Activated naive CD4-positive, alpha-beta T cell treated with anti-CD3 and anti-CD28 coated beads, Interleukin-2, amount 10 ng/mL, durations not matched to agents 5 hours and 36 hours (primary cell): Measurements from ENCODE around the gene ZDHHC24. TPM values are rescaled to one million over a fixed set of nuclear protein-coding genes. Genes with fewer than 3 reads are reported as not detected.

Source experiments
- total RNA-seq, 2 experiments: library from RNA; stranded (reverse); gene quantifications; one replicate each; pipeline ENCODE4 v1.2.3, GENCODE V29; 2021

Gene ZDHHC24, protein sequence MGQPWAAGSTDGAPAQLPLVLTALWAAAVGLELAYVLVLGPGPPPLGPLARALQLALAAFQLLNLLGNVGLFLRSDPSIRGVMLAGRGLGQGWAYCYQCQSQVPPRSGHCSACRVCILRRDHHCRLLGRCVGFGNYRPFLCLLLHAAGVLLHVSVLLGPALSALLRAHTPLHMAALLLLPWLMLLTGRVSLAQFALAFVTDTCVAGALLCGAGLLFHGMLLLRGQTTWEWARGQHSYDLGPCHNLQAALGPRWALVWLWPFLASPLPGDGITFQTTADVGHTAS
- 10 to 100 TPM; 17.0 to 18.0 TPM for total RNA-seq

DNA sequence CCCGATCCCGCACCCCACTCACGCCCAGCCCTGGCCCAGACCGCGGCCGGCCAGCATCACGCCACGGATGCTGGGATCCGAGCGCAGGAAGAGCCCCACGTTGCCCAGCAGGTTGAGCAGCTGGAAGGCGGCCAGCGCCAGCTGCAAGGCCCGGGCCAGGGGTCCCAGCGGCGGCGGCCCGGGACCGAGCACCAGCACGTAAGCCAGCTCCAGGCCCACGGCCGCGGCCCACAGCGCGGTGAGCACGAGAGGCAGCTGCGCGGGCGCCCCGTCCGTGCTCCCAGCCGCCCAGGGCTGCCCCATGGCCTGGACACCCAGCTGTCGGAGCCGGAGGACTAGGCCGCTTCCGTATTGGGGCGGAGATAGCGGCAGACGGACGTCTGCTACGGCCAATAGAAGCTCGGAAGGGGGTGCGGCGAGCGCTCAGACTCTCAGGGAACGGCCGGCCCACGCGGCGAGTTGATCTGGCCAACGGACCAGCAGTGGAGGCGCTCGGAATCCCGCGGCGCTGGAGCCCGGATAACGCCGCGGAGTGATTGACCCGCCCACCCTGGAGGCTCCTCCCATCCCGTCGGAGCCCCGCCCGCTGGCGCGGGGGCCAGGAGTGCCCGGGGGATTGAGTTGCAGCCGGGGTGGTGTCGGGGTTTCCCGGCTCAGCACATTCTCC is at the start of gene ZDHHC24:
ZDHHC24 (minus strand) TSS at position 348 of the 667 bp plus-strand sequence; CDS start at position 303, 45 bp downstream.

DNA sequence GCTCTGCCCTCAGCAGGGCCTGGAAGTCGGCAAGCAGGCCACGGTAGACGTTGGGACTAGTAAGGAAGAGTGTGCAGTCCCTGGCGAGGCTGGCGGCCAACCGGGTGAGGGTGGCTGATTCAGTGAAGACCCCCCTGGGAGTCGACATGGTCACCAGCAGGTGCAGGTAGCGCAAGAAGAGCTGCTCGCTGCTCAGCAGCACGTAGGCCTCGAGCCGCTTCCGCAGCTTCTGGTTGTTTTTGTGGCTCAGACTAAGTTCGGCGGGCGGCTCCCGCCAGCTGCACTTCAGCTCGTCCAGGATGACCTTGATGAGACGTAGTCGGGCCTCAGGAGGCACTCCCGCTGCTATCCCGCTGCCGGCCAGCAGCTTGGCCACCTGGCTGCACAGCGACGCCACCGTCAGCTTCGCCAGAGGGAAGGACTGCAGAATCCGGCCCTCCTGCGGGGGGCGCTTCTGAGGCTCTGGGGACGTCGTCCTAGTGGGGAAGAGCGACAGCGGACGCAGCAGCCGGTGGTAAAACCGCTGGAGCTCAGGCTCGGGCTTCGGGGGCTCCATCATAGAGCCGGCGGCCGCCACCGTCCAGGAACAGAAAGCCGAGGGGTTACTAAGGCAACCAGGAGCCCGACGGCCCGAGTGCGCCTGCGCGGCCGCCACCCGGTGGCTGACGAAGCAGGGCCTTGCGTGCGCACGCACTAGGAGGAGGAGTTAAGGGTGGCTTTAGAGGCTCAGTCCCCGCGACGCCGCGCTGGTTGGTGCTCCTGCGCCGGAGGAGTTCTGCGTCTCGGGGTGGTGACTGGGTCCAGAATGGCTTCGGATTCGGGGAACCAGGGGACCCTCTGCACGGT is 46.8 kb upstream of the ZDHHC24 start, which contains the start of the genes CCDC87 and CCS:
CCDC87 (minus strand) TSS at position 607 of the 846 bp plus-strand sequence; CDS start at position 559, 48 bp downstream.
CCS (plus strand) TSS at position 729 of the 846 bp plus-strand sequence; CDS start at position 806, 77 bp downstream.

GRCh38 chr11:66568124-66568916 is 22.5 kb upstream of the ZDHHC24 start, which contains the start of gene CTSF:
Gene CTSF (minus strand): TSS chr11:66568606. CDS start chr11:66568486, 120 bp downstream.

DNA sequence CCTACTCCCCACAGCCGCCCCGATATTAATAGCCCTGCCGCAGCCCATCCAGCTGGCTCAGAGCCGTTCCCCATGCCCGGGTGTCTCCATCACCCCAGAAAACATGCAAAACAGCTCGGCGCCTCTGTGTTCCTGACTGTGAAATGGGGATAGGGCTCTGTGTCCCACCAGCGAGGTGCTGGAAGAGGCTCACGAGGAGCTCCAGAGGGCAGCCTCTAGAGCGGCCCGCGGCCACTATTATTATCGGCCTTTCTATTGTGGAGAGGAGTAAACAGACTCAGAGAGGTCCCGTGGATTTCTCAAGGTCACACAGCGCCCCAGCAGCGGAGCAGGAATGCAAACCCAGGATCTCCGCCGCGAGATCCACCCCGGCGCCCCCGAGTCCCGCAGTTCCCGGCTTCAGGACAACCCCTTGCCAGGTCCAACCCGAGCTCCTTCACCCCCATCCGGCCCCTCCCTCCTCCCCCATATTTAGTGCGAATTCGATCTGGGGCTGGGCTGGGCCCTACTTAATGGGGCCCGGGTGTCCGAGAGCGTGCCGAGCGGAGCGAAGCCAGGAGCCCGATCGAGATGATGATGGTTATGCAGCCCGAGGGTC is 619 bp upstream of the ZDHHC24 start, which contains the start of gene ACTN3:
ACTN3 (plus strand) TSS at position 536 of the 598 bp plus-strand sequence; CDS start at position 571, 35 bp downstream.

DNA sequence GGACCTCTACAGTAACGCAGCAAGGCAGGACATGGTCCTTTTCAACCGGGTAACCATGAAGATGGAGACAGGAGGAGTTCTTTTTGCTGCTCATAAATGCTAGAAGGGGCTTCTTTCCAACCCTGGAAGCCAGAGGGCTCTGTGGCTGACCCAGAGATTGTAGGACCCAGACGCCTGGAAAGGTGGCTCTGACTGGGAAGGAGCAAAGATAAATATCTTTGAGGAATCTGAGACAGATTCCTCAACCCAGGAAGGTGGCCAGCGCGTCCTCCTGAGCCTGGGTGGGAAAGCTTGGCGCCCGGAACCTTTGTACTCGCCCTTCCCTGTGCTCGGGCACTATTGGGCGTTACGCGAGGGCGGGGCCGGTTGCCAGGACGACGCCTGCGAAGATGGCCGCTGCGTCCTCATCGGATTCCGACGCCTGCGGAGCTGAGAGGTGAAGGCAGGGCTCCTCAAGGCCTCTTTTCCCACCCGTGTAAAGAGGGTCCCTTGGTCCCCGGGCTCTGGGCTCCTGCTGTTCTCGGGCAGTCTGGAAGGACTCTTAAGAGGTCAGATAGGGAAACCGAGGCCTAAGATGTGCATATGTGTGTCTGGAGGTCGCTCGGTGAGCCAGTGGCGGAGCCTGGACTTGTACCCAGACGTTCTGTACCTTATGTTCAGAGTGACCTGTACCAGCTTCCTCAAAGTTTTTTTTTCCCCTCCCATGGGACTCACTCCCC is 35.4 kb downstream of the ZDHHC24 start, which contains the start of gene BBS1:
BBS1 (plus strand) TSS at position 365 of the 719 bp plus-strand sequence; CDS start at position 390, 25 bp downstream.

DNA sequence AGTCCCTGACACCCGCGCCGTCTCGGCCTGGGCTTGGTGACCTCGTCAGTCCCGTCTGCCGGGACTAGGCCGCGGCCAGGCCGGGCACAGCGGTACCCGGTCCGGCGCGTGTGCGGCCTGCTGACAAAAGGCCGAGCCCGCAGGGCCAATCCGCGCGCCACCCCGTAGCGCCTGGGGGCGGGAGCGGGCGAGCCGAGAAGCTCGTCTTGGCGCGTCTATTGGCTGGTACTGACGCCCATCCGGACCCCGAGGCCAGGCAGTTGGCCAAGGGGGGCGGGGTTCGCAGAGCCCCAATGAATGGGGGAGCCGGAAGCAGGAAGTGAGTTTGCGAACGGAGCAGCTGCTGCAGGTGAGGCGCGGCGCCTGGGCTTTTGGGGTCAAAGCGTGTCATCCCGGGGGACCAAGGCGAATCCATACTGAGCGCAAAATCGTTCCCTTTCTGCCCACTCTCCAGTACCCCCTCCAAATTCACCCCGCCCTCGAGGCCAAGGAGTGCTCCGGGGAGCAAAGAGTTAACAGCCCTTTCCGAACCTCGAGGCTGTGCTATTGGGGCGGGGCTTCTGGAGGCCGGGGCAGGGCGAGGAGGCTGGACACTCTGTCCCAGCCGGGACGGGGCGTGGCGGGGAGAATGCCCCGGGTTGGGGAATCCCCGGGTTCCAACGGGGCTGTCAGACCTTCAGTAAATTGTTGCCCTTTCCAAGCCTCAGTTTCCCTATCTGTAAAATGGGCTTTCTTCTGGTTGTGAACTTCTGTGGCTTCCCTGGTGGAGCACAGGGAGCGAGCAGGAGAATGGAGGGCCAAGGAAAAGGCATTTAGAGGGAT is 65.5 kb downstream of the ZDHHC24 start, which contains the start of gene DPP3:
DPP3 (plus strand) TSS at position 318 of the 822 bp plus-strand sequence. CDS start 1,767 bp downstream, outside the sequence.

Other genes with a start within 250 kb of the ZDHHC24 start
- gene CD248, start 229.0 kb downstream of the ZDHHC24 start, total RNA-seq: 1 to 10 TPM; 9.0 to 9.1 TPM
- 1 to 10 TPM; 3.6 to 4.3 TPM for gene RIN1, start 209.6 kb downstream of the ZDHHC24 start, total RNA-seq
- gene BRMS1, start 200.9 kb downstream of the ZDHHC24 start, total RNA-seq: 10 to 100 TPM; 42.9 to 48.0 TPM
- 1 to 10 TPM; 9.4 to 9.8 TPM for gene B4GAT1, start 198.4 kb downstream of the ZDHHC24 start, total RNA-seq
- 10 to 100 TPM; 16.0 to 16.2 TPM for gene SLC29A2, start 174.3 kb downstream of the ZDHHC24 start, total RNA-seq
- gene NPAS4, start 125.0 kb downstream of the ZDHHC24 start, total RNA-seq: under 1 TPM in 1 of 2 experiments, not detected in 1; 0.05 TPM
- gene MRPL11, start 107.2 kb downstream of the ZDHHC24 start, total RNA-seq: 10 to 100 TPM; 53.0 to 57.4 TPM
- 1 to 10 TPM; 7.5 to 9.5 TPM for gene PELI3, start 79.1 kb downstream of the ZDHHC24 start, total RNA-seq
- gene DPP3, start 65.6 kb downstream of the ZDHHC24 start, total RNA-seq: 10 to 100 TPM; 61.8 to 62.5 TPM
- gene BBS1, start 35.4 kb downstream of the ZDHHC24 start, total RNA-seq: 10 to 100 TPM; 14.8 to 16.2 TPM
- gene ACTN3, start 855 bp upstream of the ZDHHC24 start, total RNA-seq: under 1 TPM in 1 of 2 experiments, not detected in 1; 0.05 TPM
- 1 to 10 TPM; 4.4 to 4.5 TPM for gene CTSF, start 22.6 kb upstream of the ZDHHC24 start, total RNA-seq
- gene CCDC87, start 47.0 kb upstream of the ZDHHC24 start, total RNA-seq: under 1 TPM in 1 of 2 experiments, not detected in 1; 0.07 TPM
- 10 to 100 TPM; 36.7 to 40.0 TPM for gene CCS, start 47.1 kb upstream of the ZDHHC24 start, total RNA-seq
- 100 to 1,000 TPM; 112 to 125 TPM for gene RBM14, start 70.6 kb upstream of the ZDHHC24 start, total RNA-seq
- gene RBM4, start 92.7 kb upstream of the ZDHHC24 start, total RNA-seq: 100 to 1,000 TPM; 123 to 132 TPM
- 10 to 100 TPM; 17.4 to 20.0 TPM for gene RBM4B, start 131.8 kb upstream of the ZDHHC24 start, total RNA-seq
- gene SPTBN2, start 183.2 kb upstream of the ZDHHC24 start, total RNA-seq: under 1 TPM; 0.05 to 0.08 TPM